Tibial nerve (tissue), 4 donors: ENCODE data around the gene SPATS2L.

Experiments
- CTCF ChIP-seq, 5 experiments: fragments of 200-600 bp in 3 of 5; fragments of 450-650 bp in 2 of 5; sonication (generic) in 3 of 5; IDR thresholded peaks; one replicate each; pipeline ENCODE4 v1.5.1; 2016 to 2019; ENCODE audit warnings: antibody characterized with exemption in 5 of 5, mild to moderate bottlenecking in 3 of 5, moderate library complexity in 2 of 5
- EP300 ChIP-seq, 2 donors: sonication (generic); formaldehyde crosslinking; IDR thresholded peaks; one replicate each; pipeline ENCODE4 v1.6.1; 2017; ENCODE audit warnings: antibody characterized with exemption in 2 of 2, mild to moderate bottlenecking in 1 of 2
- POLR2A ChIP-seq, 2 donors: fragments of 450-650 bp; IDR thresholded peaks; one replicate each; pipeline ENCODE4 v1.6.1; 2017; ENCODE audit warnings: antibody characterized with exemption in 2 of 2, mild to moderate bottlenecking in 2 of 2, moderate library complexity in 2 of 2

GRCh38 chr2:200453853-200454534 is 147.5 kb downstream of the SPATS2L start:
- TF ChIP-seq CTCF (IDR thresholded peaks at IDR 0.05) (no peak), POLR2A (IDR thresholded peaks at IDR 0.05) (no peak), EP300 (IDR thresholded peaks at IDR 0.05) (no peak)
